ENCODE data around the gene CARD9. TPM values are rescaled to one million over a fixed set of nuclear protein-coding genes. Genes with fewer than 3 reads are reported as not detected.
A peak's percentile ranks its signal among the peaks of the same experiment; 100 is the strongest.

The CARD9 gene
- total RNA-seq, 4 donors from 2014 or later: 0.57 to 1.1 (median 1.0) TPM

DNA sequence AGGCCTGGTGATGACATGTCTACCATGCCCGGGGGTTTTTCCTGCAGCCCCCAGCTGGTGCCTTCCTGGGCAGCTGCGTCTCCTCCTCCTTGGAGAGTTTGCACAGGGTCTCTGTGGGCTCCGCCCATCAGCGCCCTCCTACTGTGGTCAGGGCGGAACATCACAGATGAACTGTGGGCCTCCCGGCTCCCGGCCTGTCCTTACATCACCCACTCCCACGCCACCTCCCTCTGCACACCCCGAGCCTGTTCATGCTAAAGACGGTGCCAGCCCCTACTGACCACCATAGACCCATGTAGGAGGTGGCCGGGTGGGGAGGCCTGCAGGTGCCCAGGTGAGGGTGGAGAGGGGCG is 33.5 kb downstream of the CARD9 start:
- peaks cover 0 to 14% (median 0%) of the 10 kb centered on the region in 4 donors for H3K27me3 ChIP-seq
- H3K4me3 ChIP-seq: no peak overlapping the region
- H3K9me3 ChIP-seq: no peaks in the 10 kb centered on the region
- H3K27ac ChIP-seq: no peak overlapping the region
- H3K36me3 ChIP-seq: peaks cover 0 to 24% (median 0%) of the 10 kb centered on the region in 3 donors
- 100% methylated on average over 1 of the region's 12 CpGs; no CpG with 5 or more reads in 1 of the 2 donors for WGBS, 2 donors
- DNase-seq: no peak
- intact Hi-C loops (cut with DNase I): no loop called here
- TF ChIP-seq, protein P1, sequence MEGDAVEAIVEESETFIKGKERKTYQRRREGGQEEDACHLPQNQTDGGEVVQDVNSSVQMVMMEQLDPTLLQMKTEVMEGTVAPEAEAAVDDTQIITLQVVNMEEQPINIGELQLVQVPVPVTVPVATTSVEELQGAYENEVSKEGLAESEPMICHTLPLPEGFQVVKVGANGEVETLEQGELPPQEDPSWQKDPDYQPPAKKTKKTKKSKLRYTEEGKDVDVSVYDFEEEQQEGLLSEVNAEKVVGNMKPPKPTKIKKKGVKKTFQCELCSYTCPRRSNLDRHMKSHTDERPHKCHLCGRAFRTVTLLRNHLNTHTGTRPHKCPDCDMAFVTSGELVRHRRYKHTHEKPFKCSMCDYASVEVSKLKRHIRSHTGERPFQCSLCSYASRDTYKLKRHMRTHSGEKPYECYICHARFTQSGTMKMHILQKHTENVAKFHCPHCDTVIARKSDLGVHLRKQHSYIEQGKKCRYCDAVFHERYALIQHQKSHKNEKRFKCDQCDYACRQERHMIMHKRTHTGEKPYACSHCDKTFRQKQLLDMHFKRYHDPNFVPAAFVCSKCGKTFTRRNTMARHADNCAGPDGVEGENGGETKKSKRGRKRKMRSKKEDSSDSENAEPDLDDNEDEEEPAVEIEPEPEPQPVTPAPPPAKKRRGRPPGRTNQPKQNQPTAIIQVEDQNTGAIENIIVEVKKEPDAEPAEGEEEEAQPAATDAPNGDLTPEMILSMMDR (IDR thresholded peaks at IDR 0.05): no peak
- no peak for TF ChIP-seq POLR2A (IDR thresholded peaks at IDR 0.05)
- H3K4me1 ChIP-seq: peaks cover 16 to 32% (median 17%) of the 10 kb centered on the region in 3 donors

DNA sequence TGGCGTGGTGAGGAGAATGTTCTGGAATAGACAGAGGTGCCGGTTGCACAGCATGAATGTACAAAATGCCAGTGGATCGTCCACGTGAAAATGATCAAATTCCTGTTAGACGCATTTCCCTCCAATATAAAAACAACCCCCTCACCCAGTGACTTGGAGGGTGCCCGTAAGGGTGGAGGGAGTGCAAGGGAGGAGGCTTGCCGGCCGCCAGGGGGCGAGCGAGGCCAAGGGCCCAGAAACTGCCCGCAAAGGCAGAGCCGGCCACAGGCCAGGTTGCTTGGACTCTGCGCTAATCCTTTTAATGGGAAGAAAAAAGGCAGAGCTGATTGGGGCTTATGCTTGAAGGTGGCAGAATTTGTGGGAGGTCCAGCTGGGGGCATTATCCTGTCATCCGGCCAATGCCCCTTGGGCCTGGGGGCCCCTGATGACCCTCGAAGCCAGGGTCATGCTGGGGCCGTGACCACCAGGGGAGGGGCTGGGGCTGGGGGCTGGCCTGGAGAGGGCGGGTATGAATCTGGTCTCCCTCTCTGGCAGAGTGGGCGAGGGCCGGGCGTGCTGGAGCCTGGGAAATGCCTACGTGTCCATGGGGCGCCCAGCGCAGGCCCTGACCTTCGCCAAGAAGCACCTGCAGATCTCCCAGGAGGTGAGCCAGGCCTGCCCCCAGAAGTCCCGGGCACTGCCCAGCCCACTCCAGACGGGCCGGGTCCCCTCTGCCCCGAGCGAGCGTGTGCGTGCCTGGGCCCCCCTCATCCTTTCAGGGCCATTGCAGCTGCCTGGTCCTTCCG is 34.1 kb downstream of the CARD9 start:
- H3K4me3 ChIP-seq: no peak overlapping the region
- H3K27ac ChIP-seq: no peak overlapping the region
- peaks cover 0 to 24% (median 0%) of the 10 kb centered on the region in 3 donors for H3K36me3 ChIP-seq
- TF ChIP-seq, protein P1 (IDR thresholded peaks at IDR 0.05): peak; percentile 66 to 91 (median 86)
- TF ChIP-seq POLR2A (IDR thresholded peaks at IDR 0.05): no peak
- H3K27me3 ChIP-seq: peaks cover 0 to 14% (median 0%) of the 10 kb centered on the region in 4 donors
- DNase-seq: no peak
- intact Hi-C loops (cut with DNase I): no loop called here
- H3K9me3 ChIP-seq: no peaks in the 10 kb centered on the region
- peaks cover 14 to 26% (median 16%) of the 10 kb centered on the region in 3 donors for H3K4me1 ChIP-seq
- WGBS, 2 donors: 44 to 60% methylated on average over 8 to 14 of the region's 32 CpGs

DNA sequence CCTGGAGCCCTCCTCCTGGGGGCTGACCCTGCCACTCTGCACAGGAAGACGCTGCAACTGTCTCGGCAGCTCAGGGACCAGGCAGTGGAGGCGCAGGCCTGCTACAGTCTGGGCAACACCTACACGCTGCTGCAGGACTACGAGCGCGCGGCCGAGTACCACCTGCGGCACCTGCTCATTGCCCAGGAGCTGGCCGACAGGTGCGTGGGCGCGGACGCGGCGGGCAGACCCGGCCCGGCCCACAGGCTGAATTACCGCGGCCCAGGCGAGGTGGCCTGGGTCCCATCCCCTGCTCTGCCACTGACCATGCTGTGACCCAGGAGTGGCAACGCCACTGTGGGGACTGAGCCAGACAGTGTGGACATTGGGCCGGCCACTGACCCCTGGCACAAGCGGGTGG is 35.0 kb downstream of the CARD9 start:
- Histone ChIP-seq H3K36me3 (peaks cover 0 to 24% (median 0%) of the 10 kb centered on the region in 3 donors), H3K4me1 (peaks cover 14 to 25% (median 16%) of the 10 kb centered on the region in 3 donors), H3K27ac (no peak overlapping the region), H3K4me3 (no peak overlapping the region), H3K9me3 (no peaks in the 10 kb centered on the region), H3K27me3 (peaks cover 0 to 14% (median 0%) of the 10 kb centered on the region in 4 donors)
- no peak for TF ChIP-seq POLR2A (IDR thresholded peaks at IDR 0.05)
- TF ChIP-seq, protein P1 (IDR thresholded peaks at IDR 0.05): no peak
- DNase-seq: no peak
- intact Hi-C loops (cut with DNase I): no loop called here
- 60% methylated on average over 2 of the region's 25 CpGs; no CpG with 5 or more reads in 1 of the 2 donors for WGBS, 2 donors

DNA sequence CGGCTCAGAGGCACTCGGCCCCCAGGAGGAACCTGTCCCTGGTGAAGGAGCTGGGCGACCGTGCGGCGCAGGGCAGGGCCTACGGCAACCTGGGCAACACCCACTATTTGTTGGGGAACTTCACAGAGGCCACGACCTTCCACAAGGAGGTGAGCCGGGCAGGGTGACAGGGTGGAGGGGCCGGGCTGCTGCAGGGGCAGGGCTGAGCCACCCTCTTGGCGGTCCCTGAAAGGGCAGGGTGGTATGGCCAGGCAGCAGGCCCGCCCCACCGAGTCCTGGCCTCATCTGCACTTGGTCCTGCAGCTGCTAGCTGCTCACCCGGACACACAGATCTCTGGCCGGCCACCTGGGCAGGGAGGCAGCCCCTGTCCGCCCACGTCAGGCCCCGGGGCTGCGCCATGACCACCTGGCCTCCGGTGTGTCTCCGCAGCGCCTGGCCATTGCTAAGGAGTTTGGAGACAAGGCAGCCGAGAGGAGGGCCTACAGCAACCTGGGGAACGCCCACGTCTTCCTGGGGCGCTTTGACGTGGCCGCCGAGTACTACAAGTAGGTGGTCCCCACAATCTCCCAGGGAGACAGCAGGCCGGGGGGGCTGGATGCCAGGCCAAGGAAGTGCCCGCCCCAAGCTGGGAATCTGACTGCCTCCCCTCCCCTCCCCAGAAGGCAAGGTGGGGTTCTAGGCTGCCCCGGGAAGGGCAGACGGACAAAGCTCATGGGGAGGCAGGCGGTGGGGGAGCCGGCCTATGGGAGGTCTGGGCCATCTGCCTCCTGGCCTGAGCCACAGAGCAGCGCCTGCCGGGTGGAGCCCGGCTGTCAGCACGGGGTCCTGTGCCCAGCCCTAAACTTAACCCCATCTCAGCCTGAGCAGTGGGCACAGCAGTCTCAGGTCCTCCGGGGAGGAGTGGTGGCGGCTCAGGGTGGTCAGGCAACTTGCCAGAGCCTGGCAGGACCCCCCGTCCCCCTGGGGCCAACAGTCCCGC is 35.8 kb downstream of the CARD9 start:
- Histone ChIP-seq H3K27me3 (peaks cover 0 to 8% (median 0%) of the 10 kb centered on the region in 4 donors), H3K4me1 (peaks cover 8 to 18% (median 11%) of the 10 kb centered on the region in 3 donors), H3K9me3 (no peaks in the 10 kb centered on the region), H3K36me3 (peaks cover 0 to 24% (median 0%) of the 10 kb centered on the region in 3 donors), H3K4me3 (no peak overlapping the region), H3K27ac (no peak overlapping the region)
- no peak for TF ChIP-seq POLR2A (IDR thresholded peaks at IDR 0.05)
- TF ChIP-seq, protein P1 (IDR thresholded peaks at IDR 0.05): no peak
- intact Hi-C loops (cut with DNase I): no loop called here
- 87% methylated on average over 3 of the region's 43 CpGs; no CpG with 5 or more reads in 1 of the 2 donors for WGBS, 2 donors
- no peak for DNase-seq

All from esophagus squamous epithelium (tissue), 5 donors.